Activated CD4-positive, alpha-beta T cell treated with anti-CD3 and anti-CD28 coated beads, Interleukin-2, amount 50 U/mL, for 1 hour (primary cell): Measurements from ENCODE around the gene PTPN18.
A peak's percentile ranks its signal among the peaks of the same experiment; 100 is the strongest.

ENCODE experiments used
- DNase-seq: peaks from one replicate; pipeline ENCODE4 v3.0.0-alpha.2; 2020

Gene PTPN18

GRCh38 chr2:130368786-130369185 lies 12.9 kb downstream of the PTPN18 start:
- no peak for DNase-seq

DNA sequence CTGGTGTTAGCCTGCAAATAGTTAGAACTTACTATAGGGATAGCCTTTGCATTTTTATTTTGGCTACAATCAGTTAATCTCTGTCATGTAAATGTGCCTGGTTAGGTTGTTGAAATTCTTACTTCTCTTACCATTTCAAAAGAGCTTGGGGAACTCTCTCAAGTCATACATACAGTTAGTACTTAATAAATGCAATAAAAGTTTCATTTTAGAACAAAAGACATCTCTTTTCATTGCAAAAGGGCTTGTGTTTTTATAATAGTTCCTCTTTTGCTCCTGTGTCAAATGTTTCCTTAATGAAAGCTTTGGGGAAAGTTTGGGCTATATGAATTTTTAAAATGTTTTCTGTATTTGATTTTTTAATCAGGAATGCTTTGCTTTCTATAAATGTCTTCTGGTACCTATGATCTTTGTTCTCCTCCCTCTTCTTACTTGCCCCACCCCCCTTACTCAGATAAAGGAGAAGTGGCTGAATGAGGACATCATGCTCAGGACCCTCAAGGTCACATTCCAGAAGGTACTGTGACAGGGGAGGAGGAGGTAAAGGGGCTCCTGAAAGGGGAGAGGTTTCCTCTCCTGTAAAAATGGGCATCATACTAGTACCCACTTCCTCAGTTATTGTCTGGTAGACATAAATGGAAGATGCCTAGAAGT lies 13.6 kb downstream of the PTPN18 start:
- DNase-seq = no peak

GRCh38 chr2:130369965-130370341 lies 14.1 kb downstream of the PTPN18 start:
- no peak for DNase-seq

DNA sequence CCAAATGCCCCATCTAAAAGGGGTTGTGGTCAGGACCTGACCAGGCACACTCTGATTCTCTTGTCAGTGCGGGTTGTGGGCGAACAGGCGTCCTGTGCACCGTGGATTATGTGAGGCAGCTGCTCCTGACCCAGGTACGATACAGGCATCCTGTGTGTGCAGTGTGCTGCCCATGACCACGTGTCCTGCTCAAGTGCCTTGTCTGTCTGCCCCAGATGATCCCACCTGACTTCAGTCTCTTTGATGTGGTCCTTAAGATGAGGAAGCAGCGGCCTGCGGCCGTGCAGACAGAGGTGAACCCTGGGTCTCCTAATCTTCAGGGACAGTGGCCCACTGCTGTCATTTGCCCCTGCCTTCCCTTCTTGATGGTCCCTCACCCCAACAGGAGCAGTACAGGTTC lies 14.6 kb downstream of the PTPN18 start:
- peak; percentile 28 for DNase-seq

DNA sequence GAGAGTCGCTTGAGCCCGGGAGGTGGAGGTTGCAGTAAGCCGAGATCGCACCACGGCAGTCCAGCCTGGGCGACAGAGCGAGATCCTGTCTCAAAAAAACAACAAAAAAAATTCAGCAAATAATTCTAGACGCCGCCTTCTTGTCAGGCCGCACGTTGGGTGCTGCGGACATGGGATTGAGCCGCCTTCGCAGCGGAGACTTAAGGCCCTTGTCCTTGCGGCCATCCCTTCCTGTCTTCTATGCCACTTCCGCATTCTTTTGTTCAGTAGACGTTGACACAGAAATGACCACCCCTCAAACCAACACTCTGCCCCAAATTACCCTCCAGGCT lies 15.8 kb downstream of the PTPN18 start:
- DNase-seq = no peak

- peak; percentile 66 for DNase-seq
Measured at GRCh38 chr2:130372055-130372832, 16.4 kb downstream of the PTPN18 start.

DNA sequence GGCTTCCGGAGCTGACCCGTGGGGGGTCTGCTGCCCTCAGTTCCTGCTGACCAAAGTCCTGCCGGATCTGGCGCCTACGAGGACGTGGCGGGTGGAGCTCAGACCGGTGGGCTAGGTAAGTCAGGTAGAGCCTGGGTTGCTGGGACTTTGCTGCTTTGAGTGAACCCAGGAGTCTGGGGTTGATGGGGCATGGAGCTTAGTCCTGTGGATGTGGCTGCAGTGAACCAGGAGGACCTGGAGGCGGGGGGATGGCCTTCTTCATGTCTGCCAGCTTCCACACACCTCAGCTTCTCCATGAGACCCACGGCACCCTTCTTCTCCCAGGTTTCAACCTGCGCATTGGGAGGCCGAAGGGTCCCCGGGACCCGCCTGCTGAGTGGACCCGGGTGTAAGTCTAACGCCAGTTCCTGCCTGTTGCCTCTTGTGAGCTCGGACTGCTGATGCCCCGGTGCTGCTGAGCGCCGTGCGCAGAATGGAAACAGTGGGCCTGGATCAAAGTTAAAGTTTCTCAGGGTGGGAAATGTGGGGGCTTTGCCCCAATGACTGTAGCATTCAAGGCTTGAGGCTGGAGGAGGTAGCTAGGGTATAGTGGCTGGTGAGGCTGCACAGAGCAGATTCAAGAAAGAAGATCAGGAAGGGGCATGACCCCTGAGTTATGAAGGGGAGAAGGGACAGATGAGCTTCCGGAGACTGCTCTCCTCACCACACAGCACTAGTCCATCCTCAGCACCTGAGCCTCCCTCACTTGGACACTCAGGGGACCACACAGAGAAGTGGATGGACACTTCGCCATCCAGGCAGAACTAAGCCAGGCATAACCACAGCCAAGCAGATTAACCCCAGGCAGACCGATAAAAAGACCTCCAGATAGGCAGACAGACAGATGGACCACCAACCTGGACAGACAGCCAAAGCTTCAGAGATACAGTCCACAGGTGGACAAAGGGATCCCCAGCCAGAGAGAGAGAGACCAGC lies 17.3 kb downstream of the PTPN18 start:
- DNase-seq = no peak

GRCh38 chr2:130373808-130374365 lies 18.0 kb downstream of the PTPN18 start:
- DNase-seq = no peak

DNA sequence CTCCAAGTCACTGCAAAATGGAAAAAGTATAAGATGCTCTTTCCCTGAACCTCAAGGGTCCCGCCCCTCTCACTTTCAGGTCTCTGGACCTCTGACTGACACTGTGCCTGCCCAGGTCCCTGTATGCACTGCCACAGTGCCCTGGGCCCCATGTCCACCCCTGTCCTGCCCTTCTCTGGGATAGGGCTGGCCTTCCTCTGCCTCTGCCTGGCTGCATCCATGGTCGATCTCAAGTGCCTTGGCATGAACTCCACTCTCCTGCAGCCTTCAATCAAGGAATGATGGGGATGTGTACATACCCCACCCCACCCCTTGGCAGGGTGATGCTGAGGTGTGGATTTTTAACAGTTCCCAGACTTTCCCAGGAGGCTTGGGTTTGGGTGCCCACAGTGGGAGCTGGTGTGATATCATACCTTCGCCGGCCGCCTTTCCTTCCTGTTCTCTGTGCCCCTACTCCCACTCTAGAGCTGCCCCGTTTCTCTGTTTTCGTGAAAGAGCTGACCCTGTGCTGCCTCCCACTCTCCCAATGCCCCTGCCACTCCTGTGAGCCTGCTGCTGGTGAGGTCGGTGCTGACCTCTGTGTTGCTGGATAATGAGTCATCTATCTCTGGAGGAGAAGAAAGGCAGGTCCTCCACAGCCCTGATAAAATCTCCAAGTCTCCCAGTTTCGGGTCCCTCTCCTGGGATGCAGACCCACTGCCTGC lies 18.9 kb downstream of the PTPN18 start:
- no peak for DNase-seq

DNA sequence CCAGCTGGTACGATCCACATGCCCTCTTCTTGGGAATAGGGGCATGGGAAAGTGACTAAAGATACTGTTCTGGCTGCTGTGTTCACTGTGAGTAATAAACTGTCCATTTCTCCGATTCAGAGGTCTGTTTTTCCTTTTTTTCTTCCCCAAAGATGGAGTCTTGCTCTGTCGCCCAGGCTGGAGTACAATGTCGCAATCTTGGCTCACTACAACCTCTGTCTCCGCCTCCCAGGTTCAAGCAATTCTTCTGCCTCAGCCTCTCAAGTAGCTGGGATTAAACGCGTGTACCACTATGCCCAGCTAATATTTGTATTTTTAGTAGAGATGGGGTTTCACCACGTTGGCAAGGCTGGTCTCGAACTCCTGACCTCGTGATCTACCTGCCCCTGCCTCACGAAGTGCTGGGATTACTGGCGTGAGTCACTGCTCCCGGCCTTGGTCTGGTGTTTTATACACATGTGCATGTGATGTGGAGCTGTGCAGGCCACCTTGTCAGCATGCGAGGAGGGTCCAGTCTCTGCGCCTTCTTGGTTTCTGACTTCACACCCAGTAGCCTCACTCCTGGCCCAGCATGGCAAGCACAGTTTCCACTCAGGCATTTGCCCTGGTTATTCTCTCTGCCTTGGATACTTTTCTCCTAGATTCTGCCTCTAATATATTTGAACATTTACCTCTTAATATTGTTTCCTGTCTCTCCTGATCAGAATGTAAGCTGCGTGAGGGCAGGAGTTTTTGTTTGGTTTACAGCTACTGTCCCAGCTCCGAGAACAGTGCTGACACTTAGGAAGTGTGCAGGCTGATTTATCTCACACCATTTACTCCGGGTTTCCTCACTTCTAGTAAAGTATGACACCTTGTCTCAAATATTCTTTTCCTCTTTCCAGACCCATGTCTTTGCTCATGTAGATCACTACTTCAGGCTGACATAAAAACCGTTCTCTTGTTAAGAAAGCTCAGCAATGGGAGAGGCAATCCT lies 19.7 kb downstream of the PTPN18 start:
- DNase-seq = no peak

DNA sequence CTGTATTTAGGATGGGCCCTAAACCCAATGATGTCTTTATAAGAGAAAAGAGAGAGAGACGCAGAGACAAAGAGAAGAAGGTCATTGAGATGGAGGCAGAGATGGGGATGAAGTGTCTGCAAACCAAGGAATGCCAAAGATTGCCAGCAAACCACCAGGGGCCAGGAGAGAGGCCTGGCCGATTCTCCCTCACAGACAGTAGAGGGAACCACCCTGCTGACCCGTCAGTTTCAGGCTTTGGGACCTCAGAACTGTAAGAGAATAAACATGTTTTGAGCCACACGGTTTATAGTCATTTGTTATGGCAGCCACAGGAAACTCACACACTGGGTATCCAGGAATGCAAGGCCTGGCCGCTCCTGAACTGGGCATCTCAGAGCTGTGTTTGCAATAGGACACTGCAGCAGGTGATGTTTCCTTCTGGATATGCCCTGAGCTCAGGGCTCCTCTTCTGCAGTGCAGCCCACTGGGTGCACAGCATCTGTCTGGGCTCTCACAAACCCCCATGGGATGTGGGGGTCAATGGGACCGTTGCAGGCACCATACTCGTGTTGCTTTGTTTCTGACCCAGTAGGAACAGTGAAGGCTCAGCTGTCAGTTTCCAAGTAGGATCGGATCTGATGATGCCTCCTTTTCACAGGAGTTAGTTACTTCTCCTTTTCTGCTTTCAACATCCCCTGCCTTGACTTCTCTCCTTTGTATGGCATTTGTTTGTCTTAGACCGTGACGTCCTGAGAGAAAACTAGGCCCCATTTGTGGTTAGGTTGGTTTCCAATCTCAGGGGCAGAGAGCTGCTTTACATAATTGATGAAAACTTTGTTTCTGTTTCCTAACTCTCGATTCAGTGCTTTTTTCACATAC lies 20.8 kb downstream of the PTPN18 start:
- no peak for DNase-seq

- DNase-seq = no peak
Measured at GRCh38 chr2:130377491-130377890, 21.6 kb downstream of the PTPN18 start.

GRCh38 chr2:130378206-130378897 lies 22.5 kb downstream of the PTPN18 start:
- no peak for DNase-seq

DNA sequence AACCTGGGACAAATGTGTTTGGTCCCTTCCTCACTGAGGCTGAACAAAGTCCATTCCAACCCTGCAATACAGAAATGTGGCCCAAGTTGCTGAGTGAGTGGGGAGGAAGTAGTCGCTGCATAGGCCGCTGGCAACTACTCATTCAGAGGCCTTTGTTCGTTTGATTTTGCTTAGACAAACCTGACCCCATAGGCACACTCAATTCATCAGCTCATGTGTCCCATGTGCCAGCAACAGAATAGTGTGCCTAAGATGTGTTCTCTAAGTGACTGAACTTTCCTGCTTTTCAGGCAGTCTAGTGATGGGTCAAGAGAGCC lies 23.0 kb downstream of the PTPN18 start:
- no peak for DNase-seq

- DNase-seq = no peak
Measured at GRCh38 chr2:130380096-130380934, 24.5 kb downstream of the PTPN18 start.

- DNase-seq = no peak
Measured at GRCh38 chr2:130381145-130381544, 25.3 kb downstream of the PTPN18 start.

DNA sequence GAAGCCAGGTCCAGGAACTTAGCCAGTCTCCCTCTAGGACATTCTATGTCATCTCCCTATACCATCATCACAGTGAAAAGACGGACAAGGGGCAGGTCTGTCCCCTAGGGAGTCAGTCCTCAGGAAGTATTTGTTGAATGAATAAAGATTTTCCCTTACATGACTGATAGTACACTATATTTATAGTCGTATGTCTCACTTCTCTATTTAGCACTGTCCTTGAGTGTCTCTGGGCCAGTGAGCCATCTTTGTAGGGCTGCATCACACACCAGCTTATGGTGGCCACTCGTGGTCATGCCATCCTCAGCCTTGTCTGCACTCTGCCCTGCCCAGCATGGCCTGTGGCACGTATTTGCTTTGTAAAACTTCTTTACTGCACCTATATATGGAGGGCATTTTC lies 25.8 kb downstream of the PTPN18 start:
- DNase-seq = no peak

- DNase-seq = no peak
Measured at GRCh38 chr2:130382313-130382917, 26.6 kb downstream of the PTPN18 start.

DNA sequence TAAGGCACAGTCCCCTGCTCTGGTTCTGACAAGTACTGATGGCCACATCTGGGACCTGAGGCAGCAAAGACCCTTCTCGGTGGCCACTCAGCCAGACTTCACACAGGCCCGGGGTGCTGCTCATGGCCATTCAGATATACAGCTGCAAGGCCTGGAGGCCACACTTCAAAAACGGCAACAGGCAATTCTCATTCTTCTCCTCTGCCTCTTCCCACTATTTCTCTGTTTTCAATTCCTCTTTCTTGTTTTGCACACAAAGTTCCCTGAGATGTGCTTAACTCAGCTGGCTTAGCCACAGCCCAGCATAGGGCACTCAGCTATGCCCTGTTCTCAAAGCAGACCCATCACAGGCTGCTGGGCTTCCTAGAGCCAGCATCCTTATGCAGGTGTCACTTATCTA lies 29.9 kb downstream of the PTPN18 start:
- no peak for DNase-seq
